HepG2 (cell line): ENCODE measurements around the gene U2AF1L4. TPM values are rescaled to one million over a fixed set of nuclear protein-coding genes. Genes with fewer than 3 reads are reported as not detected.
A peak's percentile ranks its signal among the peaks of the same experiment; 100 is the strongest.

Source experiments
- CBX5 ChIP-seq: sonication (generic); formaldehyde crosslinking; IDR thresholded peaks from 2 replicates; pipeline ENCODE4 v1.4.0; 2020; ENCODE audit warnings: missing genetic modification reagents, borderline replicate concordance
- ELF1 ChIP-seq: sonication (generic); formaldehyde crosslinking; IDR thresholded peaks from 2 replicates; pipeline ENCODE4 v1.4.0; 2020; ENCODE audit warnings: missing genetic modification reagents
- ETV5 ChIP-seq: IDR thresholded peaks from 2 replicates; pipeline ENCODE4 v1.6.1; 2018; ENCODE audit warnings: missing biosample characterization, missing genetic modification reagents, inconsistent platforms, borderline replicate concordance
- GABPB1 ChIP-seq: IDR thresholded peaks from 2 replicates; pipeline ENCODE4 v1.6.1; 2016; ENCODE audit warnings: mild to moderate bottlenecking, missing genetic modification reagents, moderate library complexity, missing compliant biosample characterization
- HDAC1 ChIP-seq: sonication (generic); formaldehyde crosslinking; IDR thresholded peaks from 2 replicates; pipeline ENCODE4 v1.5.1; 2020; ENCODE audit warnings: mild to moderate bottlenecking, missing genetic modification reagents
- KMT2A ChIP-seq: sonication (generic); formaldehyde crosslinking; IDR thresholded peaks from 2 replicates; pipeline ENCODE4 v1.4.0; 2020; ENCODE audit warnings: missing genetic modification reagents
- REST ChIP-seq, 2 experiments: IDR thresholded peaks; 2 replicates each; pipeline ENCODE4 v1.6.1; 2011 to 2012; ENCODE audit warnings: low read length in 2 of 2, borderline replicate concordance in 1 of 2, low read depth in 1 of 2, mild to moderate bottlenecking in 1 of 2, moderate library complexity in 1 of 2
- RXRA ChIP-seq: sonication (generic); formaldehyde crosslinking; IDR thresholded peaks from 2 replicates; pipeline ENCODE4 v1.5.1; 2020; ENCODE audit warnings: missing genetic modification reagents
- SIN3A ChIP-seq: IDR thresholded peaks from 2 replicates; pipeline ENCODE4 v1.6.1; 2011; ENCODE audit warnings: low read depth, mild to moderate bottlenecking, control low read depth, low read length, borderline replicate concordance
- ZIK1 ChIP-seq: sonication (generic); formaldehyde crosslinking; IDR thresholded peaks from 2 replicates; pipeline ENCODE4 v1.5.0; 2020; ENCODE audit warnings: mild to moderate bottlenecking, low read depth, missing genetic modification reagents, borderline replicate concordance
- ZNF136 ChIP-seq: sonication (generic); formaldehyde crosslinking; IDR thresholded peaks from 2 replicates; pipeline ENCODE4 v1.8.1; 2022; ENCODE audit warnings: low read depth, mild to moderate bottlenecking, moderate library complexity, missing genetic modification reagents
- ZNF160 ChIP-seq: sonication (generic); formaldehyde crosslinking; IDR thresholded peaks from 2 replicates; pipeline ENCODE4 v1.8.0; 2022; ENCODE audit warnings: mild to moderate bottlenecking, inconsistent platforms, missing genetic modification reagents
- ZNF180 ChIP-seq: sonication (generic); formaldehyde crosslinking; IDR thresholded peaks from 2 replicates; pipeline ENCODE4 v1.4.0; 2020; ENCODE audit warnings: low read depth, missing genetic modification reagents, borderline replicate concordance
- ZNF33A ChIP-seq: sonication (generic); formaldehyde crosslinking; IDR thresholded peaks from 2 replicates; pipeline ENCODE4 v1.5.1; 2020; ENCODE audit warnings: missing genetic modification reagents, mild to moderate bottlenecking, moderate library complexity, borderline replicate concordance
- ZNF616 ChIP-seq: sonication (generic); formaldehyde crosslinking; IDR thresholded peaks from 2 replicates; pipeline ENCODE4 v1.5.0; 2020; ENCODE audit warnings: low read depth, mild to moderate bottlenecking, missing genetic modification reagents
- ZNF619 ChIP-seq: sonication (generic); formaldehyde crosslinking; IDR thresholded peaks from 2 replicates; pipeline ENCODE4 v1.4.0; 2020; ENCODE audit warnings: mild to moderate bottlenecking, missing genetic modification reagents
- ZNF776 ChIP-seq: sonication (generic); formaldehyde crosslinking; IDR thresholded peaks from 2 replicates; pipeline ENCODE4 v1.4.0; 2020; ENCODE audit warnings: mild to moderate bottlenecking, missing genetic modification reagents
- ZSCAN31 ChIP-seq: sonication (generic); formaldehyde crosslinking; IDR thresholded peaks from 2 replicates; pipeline ENCODE4 v1.5.0; 2020; ENCODE audit warnings: low read depth, mild to moderate bottlenecking, missing genetic modification reagents
- polyA plus RNA-seq, 8 experiments: library from polyadenylated mRNA; depleted of rRNA in 3 of 8; stranded (reverse) in 7 of 8; unstranded in 1 of 8; fragments of >200 nt; fragmentation: Illumina TruSeq in 4 of 8; extraction: Trizol in 4 of 8; gene quantifications; 2 replicates each; pipeline versions ENCODE4 v1.2.1 to v1.2.3, GENCODE V29; 2011 to 2016; ENCODE audit warnings: low read depth in 4 of 8, missing spikeins in 1 of 8, mixed read lengths in 1 of 8; ENCODE audit not compliant: insufficient read depth in 1 of 8
- total RNA-seq, 5 experiments: library from RNA; depleted of rRNA; stranded (reverse); fragments of >200 nt; fragmentation: Illumina TruSeq; extraction: Trizol; gene quantifications; 2 replicates each; pipeline ENCODE4 v1.2.3, GENCODE V29; 2016; ENCODE audit warnings: low read depth in 1 of 5
- TF ChIP-seq, protein P1 (sequence below): sonication (generic); formaldehyde crosslinking; IDR thresholded peaks from 2 replicates; pipeline ENCODE4 v1.8.0; 2022; ENCODE audit warnings: missing genetic modification reagents, mild to moderate bottlenecking, borderline replicate concordance
- TF ChIP-seq, protein P2 (sequence below): sonication (generic); formaldehyde crosslinking; IDR thresholded peaks from 2 replicates; pipeline ENCODE4 v1.5.1; 2020; ENCODE audit warnings: missing genetic modification reagents, mild to moderate bottlenecking, borderline replicate concordance
- TF ChIP-seq, protein P3 (sequence below): sonication (generic); formaldehyde crosslinking; IDR thresholded peaks from 2 replicates; pipeline ENCODE4 v1.4.0; 2020; ENCODE audit warnings: mild to moderate bottlenecking, missing genetic modification reagents

The U2AF1L4 gene
- total and polyA plus RNA-seq, 2 of the 13 experiments (the other 11 are each of a cell fraction or from before 2014, with no cell fraction given): 7.9 to 15.4 TPM

DNA sequence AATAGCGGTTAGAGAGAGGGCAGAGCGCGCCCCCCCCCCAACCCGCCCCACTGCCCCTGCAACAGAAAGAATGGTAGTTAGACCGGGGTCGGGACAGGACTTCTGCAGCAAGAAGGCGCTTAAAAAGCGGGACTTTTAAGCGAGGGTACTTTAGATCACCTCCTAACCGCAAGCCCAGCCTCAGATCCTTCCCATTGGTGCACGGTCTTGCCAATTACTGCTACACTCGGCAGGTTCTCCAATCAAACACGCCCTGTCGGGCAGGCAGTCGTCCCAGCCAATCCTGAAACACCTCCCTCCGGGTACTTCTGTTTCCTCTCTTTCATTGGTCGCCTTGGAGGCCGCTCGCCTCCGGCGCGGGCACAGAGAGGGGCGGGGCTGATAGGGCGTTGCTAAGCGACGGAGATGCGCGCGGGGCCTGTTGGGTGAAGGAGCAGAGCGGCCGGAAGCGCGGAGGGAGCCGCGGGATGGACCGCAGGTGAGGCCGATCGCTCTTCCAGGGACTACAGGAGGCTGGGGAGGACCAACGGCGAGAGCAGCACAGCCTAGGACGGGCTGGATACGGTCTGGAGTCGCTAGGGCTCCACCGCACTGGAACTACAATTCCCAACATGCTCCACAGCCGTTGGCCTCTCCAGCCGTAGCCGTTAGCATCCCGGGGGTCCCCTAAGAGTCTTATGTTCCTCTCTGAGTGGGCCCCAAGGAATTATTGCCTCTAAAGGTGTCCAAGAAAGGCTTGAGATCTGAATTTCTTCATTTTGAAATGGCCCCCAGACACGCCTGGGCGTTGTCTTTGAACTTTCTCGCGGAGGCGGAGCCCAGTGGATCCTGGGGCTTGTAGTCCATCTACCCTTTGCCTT is 12.8 kb upstream of the U2AF1L4 start, which contains the start of gene PROSER3 (continued):
- TF ChIP-seq ZIK1 (CRISPR knock-in tag) (no peak; the same call in 1 of the 2 replicates), ZNF180 (CRISPR knock-in tag) (0 out of 2 replicates have a peak, but pooled peaks have one; percentile 40), REST (IDR thresholded peaks at IDR 0.05; ENCODE audit: borderline replicate concordance in 1 of 2, low read depth in 1 of 2, low read length in 2 of 2) (no peak), ETV5 (CRISPR knock-in tag) (peak; percentile 86), SIN3A (peak; percentile 80), GABPB1 (peak; percentile 92), CBX5 (no peak), ZNF160 (CRISPR knock-in tag) (peak; percentile 51; the same call in 1 of the 2 replicates), ZNF616 (CRISPR knock-in tag) (no peak), ELF1 (CRISPR knock-in tag) (peak; percentile 83), ZNF33A (CRISPR knock-in tag) (no peak), HDAC1 (CRISPR knock-in tag) (peak; percentile 80), KMT2A (CRISPR knock-in tag) (no peak), RXRA (CRISPR knock-in tag) (peak; percentile 29; the same call in 1 of the 2 replicates), ZSCAN31 (no peak), ZNF136 (CRISPR knock-in tag) (no peak), ZNF619 (CRISPR knock-in tag) (no peak), ZNF776 (CRISPR knock-in tag) (no peak)
- TF ChIP-seq, protein P1, sequence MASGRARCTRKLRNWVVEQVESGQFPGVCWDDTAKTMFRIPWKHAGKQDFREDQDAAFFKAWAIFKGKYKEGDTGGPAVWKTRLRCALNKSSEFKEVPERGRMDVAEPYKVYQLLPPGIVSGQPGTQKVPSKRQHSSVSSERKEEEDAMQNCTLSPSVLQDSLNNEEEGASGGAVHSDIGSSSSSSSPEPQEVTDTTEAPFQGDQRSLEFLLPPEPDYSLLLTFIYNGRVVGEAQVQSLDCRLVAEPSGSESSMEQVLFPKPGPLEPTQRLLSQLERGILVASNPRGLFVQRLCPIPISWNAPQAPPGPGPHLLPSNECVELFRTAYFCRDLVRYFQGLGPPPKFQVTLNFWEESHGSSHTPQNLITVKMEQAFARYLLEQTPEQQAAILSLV (CRISPR knock-in tag): peak; percentile 66; the same call in 1 of the 2 replicates
- TF ChIP-seq, protein P2, sequence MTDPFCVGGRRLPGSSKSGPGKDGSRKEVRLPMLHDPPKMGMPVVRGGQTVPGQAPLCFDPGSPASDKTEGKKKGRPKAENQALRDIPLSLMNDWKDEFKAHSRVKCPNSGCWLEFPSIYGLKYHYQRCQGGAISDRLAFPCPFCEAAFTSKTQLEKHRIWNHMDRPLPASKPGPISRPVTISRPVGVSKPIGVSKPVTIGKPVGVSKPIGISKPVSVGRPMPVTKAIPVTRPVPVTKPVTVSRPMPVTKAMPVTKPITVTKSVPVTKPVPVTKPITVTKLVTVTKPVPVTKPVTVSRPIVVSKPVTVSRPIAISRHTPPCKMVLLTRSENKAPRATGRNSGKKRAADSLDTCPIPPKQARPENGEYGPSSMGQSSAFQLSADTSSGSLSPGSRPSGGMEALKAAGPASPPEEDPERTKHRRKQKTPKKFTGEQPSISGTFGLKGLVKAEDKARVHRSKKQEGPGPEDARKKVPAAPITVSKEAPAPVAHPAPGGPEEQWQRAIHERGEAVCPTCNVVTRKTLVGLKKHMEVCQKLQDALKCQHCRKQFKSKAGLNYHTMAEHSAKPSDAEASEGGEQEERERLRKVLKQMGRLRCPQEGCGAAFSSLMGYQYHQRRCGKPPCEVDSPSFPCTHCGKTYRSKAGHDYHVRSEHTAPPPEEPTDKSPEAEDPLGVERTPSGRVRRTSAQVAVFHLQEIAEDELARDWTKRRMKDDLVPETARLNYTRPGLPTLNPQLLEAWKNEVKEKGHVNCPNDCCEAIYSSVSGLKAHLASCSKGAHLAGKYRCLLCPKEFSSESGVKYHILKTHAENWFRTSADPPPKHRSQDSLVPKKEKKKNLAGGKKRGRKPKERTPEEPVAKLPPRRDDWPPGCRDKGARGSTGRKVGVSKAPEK (CRISPR knock-in tag): no peak
- TF ChIP-seq, protein P3, sequence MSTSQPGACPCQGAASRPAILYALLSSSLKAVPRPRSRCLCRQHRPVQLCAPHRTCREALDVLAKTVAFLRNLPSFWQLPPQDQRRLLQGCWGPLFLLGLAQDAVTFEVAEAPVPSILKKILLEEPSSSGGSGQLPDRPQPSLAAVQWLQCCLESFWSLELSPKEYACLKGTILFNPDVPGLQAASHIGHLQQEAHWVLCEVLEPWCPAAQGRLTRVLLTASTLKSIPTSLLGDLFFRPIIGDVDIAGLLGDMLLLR (CRISPR knock-in tag): no peak
